GM12892 (cell line): Measurements from ENCODE around the gene ST3GAL3.

ENCODE experiments used
- DNase-seq: peaks from one replicate; pipeline ENCODE4 v3.0.0; 2011; ENCODE audit not compliant: insufficient read length
- FAIRE-seq: peaks from 2 replicates; lab custom pipeline; 2011; peaks lifted over from hg19 to GRCh38; lab: Jason Lieb, UNC
- POLR2A ChIP-seq: IDR thresholded peaks from 2 replicates; pipeline ENCODE4 v1.6.1; 2011; ENCODE audit warnings: low read depth, low read length, control low read depth
- POLR2AphosphoS5 ChIP-seq: IDR thresholded peaks from 2 replicates; pipeline ENCODE4 v1.6.1; 2011; ENCODE audit warnings: low read depth, low read length, control low read depth
- TAF1 ChIP-seq: IDR thresholded peaks from 2 replicates; pipeline ENCODE4 v1.6.1; 2011; ENCODE audit warnings: low read depth, mild to moderate bottlenecking, control low read depth, low read length, borderline replicate concordance

ST3GAL3 gene

GRCh38 chr1:43686801-43687200 is 20.5 kb upstream of the ST3GAL3 start:
- DNase-seq (no peak), FAIRE-seq (no peak)

GRCh38 chr1:43687301-43688108 is 19.8 kb upstream of the ST3GAL3 start:
- FAIRE-seq (no peak), DNase-seq (no peak)
- TF ChIP-seq POLR2AphosphoS5 (no peak), POLR2A (no peak), TAF1 (no peak)

More at GRCh38 chr1:43686801-43687200, 20.5 kb upstream of the ST3GAL3 start:
- TF ChIP-seq TAF1 (no peak), POLR2A (no peak), POLR2AphosphoS5 (no peak)

GRCh38 chr1:43688109-43688387 is 19.3 kb upstream of the ST3GAL3 start:
- no peak for DNase-seq
- no peak for FAIRE-seq
- no peak for TF ChIP-seq POLR2AphosphoS5
- TF ChIP-seq TAF1, result no peak
- TF ChIP-seq POLR2A, result no peak

GRCh38 chr1:43688594-43689000 is 18.7 kb upstream of the ST3GAL3 start:
- no peak for TF ChIP-seq POLR2AphosphoS5
- DNase-seq (no peak), FAIRE-seq (no peak)

GRCh38 chr1:43689289-43689688 is 18.0 kb upstream of the ST3GAL3 start:
- no peak for FAIRE-seq
- DNase-seq, result no peak
- TF ChIP-seq POLR2A, result no peak
- TF ChIP-seq TAF1, result no peak
- TF ChIP-seq POLR2AphosphoS5, result no peak

GRCh38 chr1:43691871-43692815 is 15.2 kb upstream of the ST3GAL3 start:
- no peak for FAIRE-seq
- no peak for TF ChIP-seq POLR2A
- TF ChIP-seq TAF1, result no peak
- TF ChIP-seq POLR2AphosphoS5, result no peak
- no peak for DNase-seq

GRCh38 chr1:43693371-43693770 is 14.0 kb upstream of the ST3GAL3 start:
- no peak for FAIRE-seq
- no peak for TF ChIP-seq POLR2A
- no peak for TF ChIP-seq TAF1
- TF ChIP-seq POLR2AphosphoS5, result no peak
- no peak for DNase-seq

- DNase-seq (no peak), FAIRE-seq (no peak)
- no peak for TF ChIP-seq TAF1
- no peak for TF ChIP-seq POLR2AphosphoS5
- no peak for TF ChIP-seq POLR2A
These were observed 8.1 kb upstream of the ST3GAL3 start for GRCh38 chr1:43699281-43699680.

- FAIRE-seq (no peak), DNase-seq (no peak)
- TF ChIP-seq POLR2A (no peak), POLR2AphosphoS5 (no peak), TAF1 (no peak)
These were observed 3.5 kb upstream of the ST3GAL3 start for GRCh38 chr1:43703836-43704235.

GRCh38 chr1:43704838-43705237 is 2.5 kb upstream of the ST3GAL3 start:
- DNase-seq (no peak), FAIRE-seq (no peak)
- TF ChIP-seq POLR2A (no peak), TAF1 (no peak), POLR2AphosphoS5 (no peak)

- FAIRE-seq, result no peak
- no peak for DNase-seq
- TF ChIP-seq POLR2AphosphoS5, result no peak
- no peak for TF ChIP-seq POLR2A
- no peak for TF ChIP-seq TAF1
These were observed 2.0 kb upstream of the ST3GAL3 start for GRCh38 chr1:43705334-43705733.
